ENCODE measurements around the gene CETN3.

The CETN3 gene

DNA sequence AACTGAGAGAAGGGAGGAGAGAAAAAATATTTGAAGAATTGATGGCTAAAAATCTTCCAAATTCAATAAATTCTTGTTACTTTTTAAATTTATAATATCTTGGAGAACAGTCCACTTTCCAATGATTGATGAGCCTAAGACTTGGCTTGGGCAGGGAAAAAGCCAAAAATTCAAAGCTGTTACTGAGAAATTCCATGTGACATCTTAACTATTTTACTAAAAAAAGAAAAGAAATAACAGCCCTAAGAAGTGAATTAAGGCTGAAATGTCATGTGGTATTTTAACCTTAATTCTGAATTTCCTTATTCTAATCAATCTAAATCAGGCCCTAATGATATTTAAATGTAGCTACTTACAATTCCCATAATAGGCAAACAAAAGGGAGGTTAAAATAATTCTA, 53.4 kb downstream of the CETN3 start:
- no peaks in the 10 kb centered on the region for H3K4me1 ChIP-seq (ENCODE audit: control insufficient read depth, insufficient read depth, low read depth, low read length)
- H4K8ac ChIP-seq (ENCODE audit: low read length), result no peak overlapping the region
- H3K79me1 ChIP-seq (replicated peaks; ENCODE audit: low read length, poor library complexity, severe bottlenecking), result no peaks in the 10 kb centered on the region
- H3K9me3 ChIP-seq (ENCODE audit: control insufficient read depth, low read length), result no peaks in the 10 kb centered on the region
- no peak overlapping the region for H3K9ac ChIP-seq (ENCODE audit: low read length)
- no peak for DNase-seq
- no peak overlapping the region for H2BK15ac ChIP-seq (ENCODE audit: low read depth, poor library complexity, severe bottlenecking)
- no peak overlapping the region for H3K4me2 ChIP-seq (ENCODE audit: low read length, poor library complexity, severe bottlenecking)
- no peak overlapping the region for H3K14ac ChIP-seq (ENCODE audit: low read length in 2 of 2)
- no peak overlapping the region for H3K23ac ChIP-seq (ENCODE audit: low read length in 2 of 2)
- no peak overlapping the region for H3K4me3 ChIP-seq (ENCODE audit: insufficient read depth in 1 of 2, low read depth in 1 of 2, low read length in 2 of 2)
- H2BK12ac ChIP-seq (ENCODE audit: low read length in 2 of 2), result no peak overlapping the region
- H2BK120ac ChIP-seq (ENCODE audit: low read depth, low read length), result no peak overlapping the region
- H3K36me3 ChIP-seq (ENCODE audit: control insufficient read depth in 1 of 2, insufficient read depth in 2 of 2, low read depth in 1 of 2, low read length in 2 of 2), result no peaks in the 10 kb centered on the region
- no peaks in the 10 kb centered on the region for H3K27me3 ChIP-seq (ENCODE audit: control insufficient read depth in 1 of 2, insufficient read depth in 1 of 2, low read length in 2 of 2)
- no peak overlapping the region for H2AK5ac ChIP-seq (ENCODE audit: low read length, severe bottlenecking)
- H3K4ac ChIP-seq (ENCODE audit: low read depth in 1 of 2, low read length in 2 of 2), result no peak overlapping the region
- H2BK5ac ChIP-seq (ENCODE audit: low read depth, low read length, poor library complexity, severe bottlenecking), result no peak overlapping the region
- no peak overlapping the region for H2AFZ ChIP-seq (ENCODE audit: low read depth, low read length)
- H3K18ac ChIP-seq (ENCODE audit: low read depth in 1 of 2, low read length in 2 of 2), result no peak overlapping the region
- H3K27ac ChIP-seq (ENCODE audit: low read length, poor library complexity, severe bottlenecking), result no peak overlapping the region
- H4K91ac ChIP-seq (ENCODE audit: low read length), result no peak overlapping the region

DNA sequence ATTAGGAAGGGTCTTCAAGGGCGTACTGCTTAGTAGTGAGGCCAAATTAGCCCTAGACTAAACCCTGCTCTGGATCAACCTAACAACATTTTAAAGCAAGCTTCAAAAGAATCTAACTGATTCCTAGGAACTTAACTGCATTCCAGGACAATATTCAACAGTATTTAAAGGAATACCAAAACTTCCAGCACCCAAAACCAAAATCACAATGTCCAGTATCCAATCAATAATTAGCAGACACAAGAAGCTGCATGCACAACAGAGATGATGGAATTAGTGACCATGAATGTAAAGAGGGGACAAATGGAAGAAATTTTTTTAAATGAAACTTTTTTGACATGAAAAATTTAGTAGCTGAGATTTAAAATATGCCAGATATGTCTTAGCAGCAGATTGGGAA, 53.9 kb downstream of the CETN3 start:
- H2BK120ac ChIP-seq (ENCODE audit: low read depth, low read length), result no peak overlapping the region
- no peak overlapping the region for H3K4me3 ChIP-seq (ENCODE audit: insufficient read depth in 1 of 2, low read depth in 1 of 2, low read length in 2 of 2)
- no peak overlapping the region for H4K91ac ChIP-seq (ENCODE audit: low read length)
- H3K79me1 ChIP-seq (replicated peaks; ENCODE audit: low read length, poor library complexity, severe bottlenecking), result no peaks in the 10 kb centered on the region
- H2BK5ac ChIP-seq (ENCODE audit: low read depth, low read length, poor library complexity, severe bottlenecking), result no peak overlapping the region
- H3K4me2 ChIP-seq (ENCODE audit: low read length, poor library complexity, severe bottlenecking), result no peak overlapping the region
- H3K18ac ChIP-seq (ENCODE audit: low read depth in 1 of 2, low read length in 2 of 2), result no peak overlapping the region
- WGBS, result 92% methylated on average over 1 of the region's 1 CpG
- H3K9me3 ChIP-seq (ENCODE audit: control insufficient read depth, low read length), result no peaks in the 10 kb centered on the region
- DNase-seq, result no peak
- H3K36me3 ChIP-seq (ENCODE audit: control insufficient read depth in 1 of 2, insufficient read depth in 2 of 2, low read depth in 1 of 2, low read length in 2 of 2), result no peaks in the 10 kb centered on the region
- no peak overlapping the region for H2BK15ac ChIP-seq (ENCODE audit: low read depth, poor library complexity, severe bottlenecking)
- no peak overlapping the region for H4K8ac ChIP-seq (ENCODE audit: low read length)
- H3K4ac ChIP-seq (ENCODE audit: low read depth in 1 of 2, low read length in 2 of 2), result no peak overlapping the region
- H2AK5ac ChIP-seq (ENCODE audit: low read length, severe bottlenecking), result no peak overlapping the region
- H3K4me1 ChIP-seq (ENCODE audit: control insufficient read depth, insufficient read depth, low read depth, low read length), result no peaks in the 10 kb centered on the region
- H3K14ac ChIP-seq (ENCODE audit: low read length in 2 of 2), result no peak overlapping the region
- no peak overlapping the region for H2BK12ac ChIP-seq (ENCODE audit: low read length in 2 of 2)
- H3K23ac ChIP-seq (ENCODE audit: low read length in 2 of 2), result no peak overlapping the region
- H3K27ac ChIP-seq (ENCODE audit: low read length, poor library complexity, severe bottlenecking), result no peak overlapping the region
- no peaks in the 10 kb centered on the region for H3K27me3 ChIP-seq (ENCODE audit: control insufficient read depth in 1 of 2, insufficient read depth in 1 of 2, low read length in 2 of 2)
- no peak overlapping the region for H3K9ac ChIP-seq (ENCODE audit: low read length)
- H2AFZ ChIP-seq (ENCODE audit: low read depth, low read length), result no peak overlapping the region

DNA sequence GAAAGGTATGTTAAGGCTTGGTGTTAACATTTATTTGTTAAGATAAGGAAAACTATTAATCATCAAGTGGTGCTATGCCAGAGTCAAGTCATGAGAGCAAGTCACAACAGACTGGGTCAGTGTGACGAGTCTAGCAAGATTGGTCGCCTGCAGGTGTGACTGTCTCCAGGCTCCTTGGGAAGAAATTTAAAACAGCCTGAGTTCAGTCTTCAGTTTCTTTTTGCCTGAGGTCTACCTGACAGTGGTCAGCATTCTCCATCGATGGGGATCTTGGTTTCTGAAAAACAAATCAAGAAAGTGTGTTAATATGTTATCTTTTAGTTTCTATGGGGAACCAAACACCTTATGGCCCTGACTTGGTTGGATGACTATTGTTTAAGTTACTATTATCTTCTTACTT, 56.3 kb downstream of the CETN3 start:
- no peak overlapping the region for H4K91ac ChIP-seq (ENCODE audit: low read length)
- no peaks in the 10 kb centered on the region for H3K27me3 ChIP-seq (ENCODE audit: control insufficient read depth in 1 of 2, insufficient read depth in 1 of 2, low read length in 2 of 2)
- H2BK15ac ChIP-seq (ENCODE audit: low read depth, poor library complexity, severe bottlenecking), result no peak overlapping the region
- H3K27ac ChIP-seq (ENCODE audit: low read length, poor library complexity, severe bottlenecking), result no peak overlapping the region
- H2AFZ ChIP-seq (ENCODE audit: low read depth, low read length), result no peak overlapping the region
- no peak overlapping the region for H2BK5ac ChIP-seq (ENCODE audit: low read depth, low read length, poor library complexity, severe bottlenecking)
- no peak for DNase-seq
- H3K79me1 ChIP-seq (replicated peaks; ENCODE audit: low read length, poor library complexity, severe bottlenecking), result no peaks in the 10 kb centered on the region
- H3K14ac ChIP-seq (ENCODE audit: low read length in 2 of 2), result no peak overlapping the region
- H2BK120ac ChIP-seq (ENCODE audit: low read depth, low read length), result no peak overlapping the region
- no peak overlapping the region for H3K9ac ChIP-seq (ENCODE audit: low read length)
- H3K4me3 ChIP-seq (ENCODE audit: insufficient read depth in 1 of 2, low read depth in 1 of 2, low read length in 2 of 2), result no peak overlapping the region
- H3K18ac ChIP-seq (ENCODE audit: low read depth in 1 of 2, low read length in 2 of 2), result no peak overlapping the region
- 90% methylated on average over 3 of the region's 3 CpGs for WGBS
- H3K4me2 ChIP-seq (ENCODE audit: low read length, poor library complexity, severe bottlenecking), result no peak overlapping the region
- H3K9me3 ChIP-seq (ENCODE audit: control insufficient read depth, low read length), result no peaks in the 10 kb centered on the region
- H3K23ac ChIP-seq (ENCODE audit: low read length in 2 of 2), result no peak overlapping the region
- no peaks in the 10 kb centered on the region for H3K4me1 ChIP-seq (ENCODE audit: control insufficient read depth, insufficient read depth, low read depth, low read length)
- H2AK5ac ChIP-seq (ENCODE audit: low read length, severe bottlenecking), result no peak overlapping the region
- H3K36me3 ChIP-seq (ENCODE audit: control insufficient read depth in 1 of 2, insufficient read depth in 2 of 2, low read depth in 1 of 2, low read length in 2 of 2), result no peaks in the 10 kb centered on the region
- no peak overlapping the region for H3K4ac ChIP-seq (ENCODE audit: low read depth in 1 of 2, low read length in 2 of 2)
- H2BK12ac ChIP-seq (ENCODE audit: low read length in 2 of 2), result no peak overlapping the region
- no peak overlapping the region for H4K8ac ChIP-seq (ENCODE audit: low read length)

DNA sequence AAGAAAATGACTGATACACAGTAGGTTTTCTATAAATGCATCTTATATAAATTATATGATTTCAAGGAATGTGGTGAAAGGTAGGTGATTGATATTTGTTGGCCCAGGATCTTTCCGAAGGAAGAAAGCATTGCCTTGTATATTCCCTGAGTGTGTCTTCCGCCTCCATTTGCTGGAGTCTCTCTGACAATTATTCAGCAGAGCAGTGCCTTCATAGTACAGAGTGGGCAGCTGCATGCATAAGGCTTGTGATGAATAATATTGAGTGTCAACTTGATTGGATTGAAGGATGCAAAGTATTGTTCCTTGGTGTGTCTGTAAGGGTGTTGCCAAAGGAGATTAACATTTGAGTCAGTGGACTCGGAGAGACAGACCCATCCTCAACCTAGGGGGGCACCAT, 58.5 kb downstream of the CETN3 start:
- H2AK5ac ChIP-seq (ENCODE audit: low read length, severe bottlenecking), result no peak overlapping the region
- no peak overlapping the region for H4K8ac ChIP-seq (ENCODE audit: low read length)
- no peak overlapping the region for H2BK5ac ChIP-seq (ENCODE audit: low read depth, low read length, poor library complexity, severe bottlenecking)
- no peak overlapping the region for H3K4me2 ChIP-seq (ENCODE audit: low read length, poor library complexity, severe bottlenecking)
- H3K4me1 ChIP-seq (ENCODE audit: control insufficient read depth, insufficient read depth, low read depth, low read length), result no peaks in the 10 kb centered on the region
- H3K9me3 ChIP-seq (ENCODE audit: control insufficient read depth, low read length), result no peaks in the 10 kb centered on the region
- no peak overlapping the region for H2AFZ ChIP-seq (ENCODE audit: low read depth, low read length)
- H4K91ac ChIP-seq (ENCODE audit: low read length), result no peak overlapping the region
- H3K27me3 ChIP-seq (ENCODE audit: control insufficient read depth in 1 of 2, insufficient read depth in 1 of 2, low read length in 2 of 2), result no peaks in the 10 kb centered on the region
- no peak overlapping the region for H3K4ac ChIP-seq (ENCODE audit: low read depth in 1 of 2, low read length in 2 of 2)
- no peak overlapping the region for H2BK15ac ChIP-seq (ENCODE audit: low read depth, poor library complexity, severe bottlenecking)
- no peak overlapping the region for H2BK120ac ChIP-seq (ENCODE audit: low read depth, low read length)
- H3K9ac ChIP-seq (ENCODE audit: low read length), result no peak overlapping the region
- H3K27ac ChIP-seq (ENCODE audit: low read length, poor library complexity, severe bottlenecking), result no peak overlapping the region
- WGBS, result 83% methylated on average over 3 of the region's 3 CpGs
- H3K14ac ChIP-seq (ENCODE audit: low read length in 2 of 2), result no peak overlapping the region
- no peak overlapping the region for H3K4me3 ChIP-seq (ENCODE audit: insufficient read depth in 1 of 2, low read depth in 1 of 2, low read length in 2 of 2)
- H2BK12ac ChIP-seq (ENCODE audit: low read length in 2 of 2), result no peak overlapping the region
- H3K23ac ChIP-seq (ENCODE audit: low read length in 2 of 2), result no peak overlapping the region
- H3K36me3 ChIP-seq (ENCODE audit: control insufficient read depth in 1 of 2, insufficient read depth in 2 of 2, low read depth in 1 of 2, low read length in 2 of 2), result no peaks in the 10 kb centered on the region
- no peak for DNase-seq
- H3K79me1 ChIP-seq (replicated peaks; ENCODE audit: low read length, poor library complexity, severe bottlenecking), result no peaks in the 10 kb centered on the region
- H3K18ac ChIP-seq (ENCODE audit: low read depth in 1 of 2, low read length in 2 of 2), result no peak overlapping the region
